Heart right ventricle (tissue), 16 donors: ENCODE measurements around the gene GJB5. TPM values are rescaled to one million over a fixed set of nuclear protein-coding genes. Genes with fewer than 3 reads are reported as not detected.

Experiments used
- ATAC-seq, 8 donors: fragments of 200-7000 bp; cut with Tn5 transposase; one replicate each; pipeline ENCODE4 v1.9.1; 2020; ENCODE audit warnings: mild to moderate bottlenecking in 8 of 8, moderate library complexity in 8 of 8, moderate number of reproducible peaks in 1 of 8
- DNase-seq, 2 donors: peaks; one replicate each; pipeline ENCODE4 v3.0.0-alpha.2; 2020
- H3K27ac ChIP-seq, 10 donors: fragments of 200-600 bp; sonication (generic) in 2 of 10; one replicate each; pipeline versions ENCODE4 v1.5.0 to v1.8.0; 2020 to 2022; ENCODE audit warnings: mild to moderate bottlenecking in 3 of 10
- H3K27me3 ChIP-seq, 7 donors: fragments of 200-600 bp; one replicate each; pipeline ENCODE4 v1.8.0; 2021 to 2022; ENCODE audit warnings: mild to moderate bottlenecking in 2 of 7
- H3K36me3 ChIP-seq, 9 donors: fragments of 200-600 bp; sonication (generic) in 1 of 9; one replicate each; pipeline versions ENCODE4 v1.5.0 to v1.8.0; 2020 to 2022; ENCODE audit warnings: mild to moderate bottlenecking in 2 of 9
- H3K4me1 ChIP-seq, 9 donors: fragments of 200-600 bp; sonication (generic) in 1 of 9; one replicate each; pipeline versions ENCODE4 v1.5.0 to v1.8.0; 2020 to 2022; ENCODE audit warnings: mild to moderate bottlenecking in 4 of 9
- H3K4me3 ChIP-seq, 10 donors: fragments of 200-600 bp; sonication (generic) in 2 of 10; one replicate each; pipeline versions ENCODE4 v1.5.0 to v1.8.0; 2020 to 2022; ENCODE audit warnings: mild to moderate bottlenecking in 7 of 10, moderate library complexity in 2 of 10
- H3K9me3 ChIP-seq, 11 donors: fragments of 200-600 bp in 10 of 11; sonication (generic) in 2 of 11; one replicate each; pipeline versions ENCODE4 v1.5.0 to v1.8.0; 2013 to 2022; ENCODE audit warnings: mild to moderate bottlenecking in 2 of 11, control low read depth in 1 of 11, moderate library complexity in 1 of 11
- WGBS, 2 donors: extraction: QIAGEN DNeasy Blood & Tissue Kit; methylation state at CpG; one replicate each; pipeline ENCODE4 v1.1.7; 2013; ENCODE audit warnings: inconsistent platforms in 1 of 2; 5-methylcytosine and 5-hydroxymethylcytosine counted together
- intact Hi-C, 10 donors: fragments of 100-400 bp; cut with DNase I; formaldehyde crosslinking; loops; one replicate each; pipeline versions ENCODE4 v1.11.1 to v1.14.2; 2022
- polyA plus RNA-seq, 2 donors: library from polyadenylated mRNA; stranded (reverse); fragments of 200-250 nt; gene quantifications; one replicate each; pipeline ENCODE4 v1.2.3, GENCODE V29; 2013
- total RNA-seq, 10 donors: library from RNA; stranded (reverse); fragmentation: NEBNext Ultra II Directional in 3 of 10; extraction: Animal tissue kit (Norgen Biotek cat#: 25700) in 3 of 10; gene quantifications; one replicate each; pipeline versions ENCODE4 v1.2.1 to v1.2.4, GENCODE V29; 2021 to 2023
- TF ChIP-seq, protein P1 (sequence below), 9 donors: fragments of 200-600 bp; sonication (generic) in 2 of 9; IDR thresholded peaks; one replicate each; pipeline versions ENCODE4 v1.5.0 to v1.8.0; 2021 to 2022; ENCODE audit warnings: antibody characterized with exemption in 9 of 9, mild to moderate bottlenecking in 5 of 9, moderate library complexity in 1 of 9
- donor health status: Arrhythmogenic right ventricular cardiomyopathy.
- donor health status: ischemic (EF 13 %, LVEDD 7.1; RV severe dilation, severe dysfunction).
- donor health status: healthy with polysubstance abuse.
- donor health status: DM: no; HTN: yes; CAD: no.
- donor health status: DM: no; HTN: no; CAD: no.
- donor health status: ischemic (EF 25% LVEDD 6.9; RV normal size, moderate dysfunction).
- donor health status: ischemic (EF 25% LVEDD 5.7; RV mildly dilated, moderate dysfunction).
- donor health status: healthy.
- donor health status: DM: yes; HTN: yes; CAD: no.
- donor health status: Ischemic cardiomyopathy.
- donor health status: ischemic (EF 35%, LVEDD 5.7; RV mildly dilated, moderate dysfunction).
- donor health status: nonischemic (EF 11% LVEDD 7.7; RV severe dilation, severe dysfunction).
- donor health status: DM: yes; HTN: yes; CAD: no.
- donor health status: PGD.
- donor health status: ischemic (EF 29% LVEDD 5.4; RV normal size, mild dysfunction).
- donor health status: nonischemic (EF 23%, LVEDD 6.1; RV moderate dilation, normal function).

The GJB5 gene
- total and polyA plus RNA-seq, 12 donors, result not detected

DNA sequence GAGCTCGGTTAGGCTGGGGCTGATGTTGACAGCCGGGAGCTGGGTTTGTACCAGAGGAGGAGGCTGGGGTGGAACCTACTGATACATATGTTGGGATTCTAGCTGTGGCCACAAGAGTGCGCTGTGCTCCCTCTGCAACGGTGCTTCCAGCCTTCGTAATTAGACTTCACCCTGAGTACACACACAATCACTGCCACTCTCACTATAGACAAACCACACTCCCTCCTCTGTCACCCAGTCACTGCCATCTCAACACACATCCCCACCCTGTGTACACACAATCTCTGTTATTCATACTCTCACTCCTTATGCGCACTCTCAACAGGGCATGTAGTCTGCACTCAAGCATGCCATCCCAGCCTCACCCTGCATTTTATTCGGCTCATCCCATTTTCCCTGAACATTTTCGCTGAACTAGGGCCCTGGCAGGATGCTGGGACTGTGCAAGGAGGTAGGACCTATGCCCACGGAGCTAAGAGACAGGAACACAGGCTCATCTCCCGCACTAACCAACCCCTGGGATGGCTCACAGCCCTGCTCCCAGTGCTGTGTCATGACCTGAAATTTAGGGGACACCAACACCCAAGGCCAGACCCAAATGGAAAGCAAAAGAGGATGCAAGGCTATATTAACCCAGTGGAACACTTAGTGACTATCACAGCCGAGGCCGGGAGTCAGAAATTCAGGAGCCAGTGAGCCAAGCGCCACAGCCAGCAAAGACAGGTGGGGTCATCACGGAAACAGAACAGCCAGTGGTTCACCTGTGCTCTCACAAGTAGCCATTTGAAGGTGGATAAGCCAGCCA is 31.9 kb downstream of the GJB5 start:
- ATAC-seq (peak; percentile 57 to 86 (median 80)), DNase-seq (peak; percentile 62 to 77)
- H3K36me3 ChIP-seq, result no peaks in the 10 kb centered on the region
- intact Hi-C loops, result loop anchor here (1.0 to 5.0 kb wide), 8 partner anchors 64 to 201 kb away; partner anchors contain the start of gene TMEM35B (in 1 of the 10)
- peak overlapping the region in 1 of 10 donors; percentile 11 for H3K27ac ChIP-seq
- H3K27me3 ChIP-seq, result peaks cover 10 to 21% (median 16%) of the 10 kb centered on the region in 7 donors
- no peak overlapping the region for H3K4me3 ChIP-seq
- TF ChIP-seq, protein P1, sequence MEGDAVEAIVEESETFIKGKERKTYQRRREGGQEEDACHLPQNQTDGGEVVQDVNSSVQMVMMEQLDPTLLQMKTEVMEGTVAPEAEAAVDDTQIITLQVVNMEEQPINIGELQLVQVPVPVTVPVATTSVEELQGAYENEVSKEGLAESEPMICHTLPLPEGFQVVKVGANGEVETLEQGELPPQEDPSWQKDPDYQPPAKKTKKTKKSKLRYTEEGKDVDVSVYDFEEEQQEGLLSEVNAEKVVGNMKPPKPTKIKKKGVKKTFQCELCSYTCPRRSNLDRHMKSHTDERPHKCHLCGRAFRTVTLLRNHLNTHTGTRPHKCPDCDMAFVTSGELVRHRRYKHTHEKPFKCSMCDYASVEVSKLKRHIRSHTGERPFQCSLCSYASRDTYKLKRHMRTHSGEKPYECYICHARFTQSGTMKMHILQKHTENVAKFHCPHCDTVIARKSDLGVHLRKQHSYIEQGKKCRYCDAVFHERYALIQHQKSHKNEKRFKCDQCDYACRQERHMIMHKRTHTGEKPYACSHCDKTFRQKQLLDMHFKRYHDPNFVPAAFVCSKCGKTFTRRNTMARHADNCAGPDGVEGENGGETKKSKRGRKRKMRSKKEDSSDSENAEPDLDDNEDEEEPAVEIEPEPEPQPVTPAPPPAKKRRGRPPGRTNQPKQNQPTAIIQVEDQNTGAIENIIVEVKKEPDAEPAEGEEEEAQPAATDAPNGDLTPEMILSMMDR (IDR thresholded peaks at IDR 0.05), result peak; percentile 70 to 94 (median 86)
- H3K9me3 ChIP-seq, result no peaks in the 10 kb centered on the region
- 52 to 53% methylated on average over 14 of the region's 14 CpGs for WGBS, 2 donors
- H3K4me1 ChIP-seq, result peaks cover 2 to 37% (median 15%) of the 10 kb centered on the region in 9 donors

DNA sequence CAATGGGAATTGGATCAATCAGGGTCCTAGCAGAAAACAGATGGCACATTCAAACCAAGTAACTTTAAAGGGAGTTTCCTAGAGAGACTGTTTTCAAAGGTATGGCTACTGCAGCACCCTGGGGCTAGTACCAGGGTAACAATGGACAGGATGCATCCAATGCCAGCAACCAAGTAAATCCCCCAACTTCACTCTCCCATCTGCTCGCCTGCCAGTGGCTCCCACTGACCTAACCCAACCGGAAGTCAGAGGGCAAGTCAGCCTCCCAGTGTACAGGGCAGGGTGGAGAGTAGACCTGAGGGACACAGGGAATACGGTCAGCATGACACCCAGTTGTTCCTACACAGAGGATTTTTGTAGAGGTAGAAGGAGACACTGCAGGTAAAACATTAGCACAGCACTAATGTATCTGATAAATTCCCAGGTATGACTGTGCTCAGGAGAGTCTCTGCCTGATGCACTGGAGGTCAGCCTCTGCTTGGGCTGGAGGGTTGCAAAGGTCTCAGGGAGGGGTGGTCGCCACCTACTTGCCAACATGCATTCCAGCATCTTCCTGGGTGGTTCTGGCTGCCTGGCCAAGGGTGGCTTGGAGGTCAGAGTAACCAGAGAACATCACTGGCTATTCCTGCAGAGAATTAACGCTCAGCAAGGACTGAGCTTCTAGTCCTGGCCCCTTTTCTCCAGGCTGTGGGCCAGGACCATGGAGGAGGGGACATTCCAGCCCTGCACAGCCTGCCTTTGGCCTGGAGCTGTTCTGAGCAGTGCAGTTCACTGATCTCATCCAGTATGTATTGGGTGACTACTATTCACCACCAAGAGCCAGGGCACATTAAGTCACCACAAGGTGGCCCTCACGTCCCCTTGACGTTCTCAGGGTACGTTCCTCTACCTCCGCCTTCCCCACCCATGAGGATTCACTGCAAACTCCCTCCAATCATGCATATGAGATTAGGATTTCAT is 32.9 kb downstream of the GJB5 start:
- intact Hi-C loops, result loop anchor here in 9 of 10 donors (1.0 to 5.0 kb wide), 8 partner anchors 57 to 200 kb away; partner anchors contain the start of gene TMEM35B (in 1 of the 9)
- TF ChIP-seq, protein P1 (IDR thresholded peaks at IDR 0.05), result peak; percentile 16 to 59 (median 42)
- 40 to 42% methylated on average over 9 of the region's 9 CpGs for WGBS, 2 donors
- DNase-seq (peak in 1 of 2 donors; percentile 31), ATAC-seq (peak in 7 of 8 donors; percentile 22 to 61 (median 42))
- H3K27me3 ChIP-seq, result peaks cover 0 to 17% (median 6%) of the 10 kb centered on the region in 7 donors
- peaks cover 9 to 46% (median 18%) of the 10 kb centered on the region in 9 donors for H3K4me1 ChIP-seq
- no peaks in the 10 kb centered on the region for H3K9me3 ChIP-seq
- no peaks in the 10 kb centered on the region for H3K36me3 ChIP-seq
- peak overlapping the region in 6 of 10 donors; percentile 6 to 41 (median 19) for H3K27ac ChIP-seq
- H3K4me3 ChIP-seq, result no peak overlapping the region

DNA sequence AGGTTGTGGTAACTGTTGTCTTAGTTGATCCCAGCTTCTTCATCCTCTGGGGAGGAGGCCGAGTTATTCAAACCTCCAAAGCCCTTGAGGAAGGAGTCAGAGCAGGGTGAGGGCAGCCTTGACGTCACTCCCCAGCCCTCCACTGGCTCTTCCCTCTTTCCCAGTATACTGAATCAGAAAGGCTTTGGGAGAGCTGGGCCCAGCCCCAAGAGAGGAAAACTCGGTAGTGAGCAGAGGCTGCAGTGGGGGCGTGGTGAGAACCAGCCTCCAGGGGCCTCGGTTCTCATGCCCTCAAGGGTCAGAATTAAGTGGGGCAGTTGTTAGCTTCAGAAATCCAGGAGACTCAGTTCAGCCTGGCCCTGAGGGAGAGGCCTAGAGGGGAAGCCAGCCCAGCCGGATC is 36.1 kb downstream of the GJB5 start:
- DNase-seq (peak; percentile 59 to 77), ATAC-seq (peak; percentile 31 to 66 (median 56))
- peaks cover 0 to 17% (median 0%) of the 10 kb centered on the region in 7 donors for H3K27me3 ChIP-seq
- 70 to 76% methylated on average over 6 of the region's 6 CpGs for WGBS, 2 donors
- intact Hi-C loops, result no loop called here
- peak overlapping the region in 1 of 10 donors; percentile 70 for H3K4me3 ChIP-seq
- H3K36me3 ChIP-seq, result peaks cover 0 to 22% (median 4%) of the 10 kb centered on the region in 9 donors
- no peaks in the 10 kb centered on the region for H3K9me3 ChIP-seq
- H3K27ac ChIP-seq, result peak overlapping the region in 9 of 10 donors; percentile 21 to 92 (median 84)
- H3K4me1 ChIP-seq, result peaks cover 9 to 54% (median 28%) of the 10 kb centered on the region in 9 donors
- TF ChIP-seq, protein P1 (IDR thresholded peaks at IDR 0.05), result no peak

DNA sequence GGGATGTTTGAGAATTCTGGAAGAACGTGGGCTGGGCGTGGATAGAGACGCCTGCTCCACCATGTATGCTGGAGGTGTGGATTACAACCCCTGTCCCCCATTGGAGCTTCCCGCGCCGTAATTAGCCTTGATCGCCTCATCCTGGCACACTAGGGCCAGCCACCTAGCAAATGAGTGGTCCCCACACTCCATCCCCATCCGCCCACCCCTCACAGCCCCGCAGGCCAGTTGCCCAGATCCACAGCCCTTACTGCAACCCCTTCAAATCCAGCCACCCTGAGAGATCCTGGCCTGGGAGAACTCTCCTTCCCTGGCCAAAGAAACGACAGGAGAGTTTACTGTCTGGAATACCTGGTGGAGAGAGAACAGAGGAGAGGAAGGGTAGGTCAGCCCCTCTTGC is 37.6 kb downstream of the GJB5 start:
- TF ChIP-seq, protein P1 (IDR thresholded peaks at IDR 0.05), result no peak
- peak overlapping the region; percentile 51 to 75 (median 60) for H3K4me3 ChIP-seq
- intact Hi-C loops, result no loop called here
- ATAC-seq (no peak), DNase-seq (no peak)
- H3K27ac ChIP-seq, result peak overlapping the region; percentile 55 to 92 (median 86)
- 57 to 60% methylated on average over 10 of the region's 10 CpGs for WGBS, 2 donors
- no peaks in the 10 kb centered on the region for H3K9me3 ChIP-seq
- H3K36me3 ChIP-seq, result peaks cover 0 to 33% (median 4%) of the 10 kb centered on the region in 9 donors
- H3K27me3 ChIP-seq, result peaks cover 0 to 17% (median 0%) of the 10 kb centered on the region in 7 donors
- peaks cover 5 to 41% (median 20%) of the 10 kb centered on the region in 9 donors for H3K4me1 ChIP-seq
